ENCODE data around the gene PHOX2A. TPM values are rescaled to one million over a fixed set of nuclear protein-coding genes. Genes with fewer than 3 reads are reported as not detected.

The PHOX2A gene
- total and polyA plus RNA-seq, 9 donors: 0.21 TPM; not detected in 8

- under 1% methylated on average over 83 of the region's 84 CpGs for WGBS (ENCODE audit: insufficient coverage)
- Histone ChIP-seq H3K27ac (ENCODE audit: low read length) (peak overlapping the region; percentile 95), H3K4me3 (ENCODE audit: low read length) (peak overlapping the region; percentile 95), H3K4me1 (ENCODE audit: control insufficient read depth, insufficient read depth, low read length) (peaks cover 46% of the 10 kb centered on the region), H3K9me3 (replicated peaks; ENCODE audit: control insufficient read depth, low read depth, low read length) (no peaks in the 10 kb centered on the region), H3K27me3 (ENCODE audit: control insufficient read depth, insufficient read depth, low read length) (no peaks in the 10 kb centered on the region), H3K36me3 (ENCODE audit: control insufficient read depth, insufficient read depth, low read length) (peaks cover 23% of the 10 kb centered on the region)
- peak; percentile 92 for DNase-seq
These were observed 20.1 kb downstream of the PHOX2A start for GRCh38 chr11:72223615-72224563.

DNA sequence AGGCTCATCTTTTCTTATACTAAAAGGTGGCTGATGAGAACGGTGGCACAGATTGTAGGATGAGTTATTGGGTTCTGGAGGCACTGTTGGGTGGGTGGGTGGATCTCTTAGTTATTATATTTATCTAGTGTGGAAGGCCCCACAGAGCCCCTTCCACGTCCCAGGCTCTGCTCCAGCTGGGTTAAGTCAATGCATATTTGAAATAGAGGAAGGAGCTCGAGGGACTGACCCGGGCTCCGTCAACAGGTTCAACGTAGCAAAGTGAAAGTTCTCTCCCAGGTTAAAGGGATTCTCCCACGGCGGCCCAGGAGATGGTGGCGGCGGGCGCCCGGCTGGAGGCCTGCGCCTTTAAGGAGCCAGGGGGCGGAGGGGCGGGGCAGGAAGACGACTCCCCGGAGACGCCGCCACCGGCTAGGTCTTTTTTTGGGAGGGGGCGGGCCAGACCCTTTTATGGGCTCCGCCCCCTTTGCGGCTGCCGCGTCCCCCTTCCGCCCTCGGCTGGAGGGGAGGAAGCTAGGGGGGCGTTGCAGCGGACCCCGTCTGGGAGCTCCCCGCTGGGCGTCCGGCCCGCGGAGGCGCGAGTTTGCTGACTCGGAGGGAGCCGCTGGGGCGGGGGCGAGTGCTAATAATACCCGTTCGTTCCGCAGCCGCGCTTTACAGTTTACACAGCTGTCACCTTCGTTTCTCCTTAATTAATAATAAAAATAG is 20.9 kb downstream of the PHOX2A start:
- Histone ChIP-seq H3K9me3 (replicated peaks; ENCODE audit: control insufficient read depth, low read depth, low read length) (no peaks in the 10 kb centered on the region), H3K4me3 (ENCODE audit: low read length) (peak overlapping the region; percentile 95), H3K4me1 (ENCODE audit: control insufficient read depth, insufficient read depth, low read length) (peaks cover 43% of the 10 kb centered on the region), H3K36me3 (ENCODE audit: control insufficient read depth, insufficient read depth, low read length) (peaks cover 15% of the 10 kb centered on the region), H3K27ac (ENCODE audit: low read length) (peak overlapping the region; percentile 95), H3K27me3 (ENCODE audit: control insufficient read depth, insufficient read depth, low read length) (peaks cover 7% of the 10 kb centered on the region)
- under 1% methylated on average over 29 of the region's 47 CpGs for WGBS (ENCODE audit: insufficient coverage)
- peak; percentile 98 for DNase-seq

DNA sequence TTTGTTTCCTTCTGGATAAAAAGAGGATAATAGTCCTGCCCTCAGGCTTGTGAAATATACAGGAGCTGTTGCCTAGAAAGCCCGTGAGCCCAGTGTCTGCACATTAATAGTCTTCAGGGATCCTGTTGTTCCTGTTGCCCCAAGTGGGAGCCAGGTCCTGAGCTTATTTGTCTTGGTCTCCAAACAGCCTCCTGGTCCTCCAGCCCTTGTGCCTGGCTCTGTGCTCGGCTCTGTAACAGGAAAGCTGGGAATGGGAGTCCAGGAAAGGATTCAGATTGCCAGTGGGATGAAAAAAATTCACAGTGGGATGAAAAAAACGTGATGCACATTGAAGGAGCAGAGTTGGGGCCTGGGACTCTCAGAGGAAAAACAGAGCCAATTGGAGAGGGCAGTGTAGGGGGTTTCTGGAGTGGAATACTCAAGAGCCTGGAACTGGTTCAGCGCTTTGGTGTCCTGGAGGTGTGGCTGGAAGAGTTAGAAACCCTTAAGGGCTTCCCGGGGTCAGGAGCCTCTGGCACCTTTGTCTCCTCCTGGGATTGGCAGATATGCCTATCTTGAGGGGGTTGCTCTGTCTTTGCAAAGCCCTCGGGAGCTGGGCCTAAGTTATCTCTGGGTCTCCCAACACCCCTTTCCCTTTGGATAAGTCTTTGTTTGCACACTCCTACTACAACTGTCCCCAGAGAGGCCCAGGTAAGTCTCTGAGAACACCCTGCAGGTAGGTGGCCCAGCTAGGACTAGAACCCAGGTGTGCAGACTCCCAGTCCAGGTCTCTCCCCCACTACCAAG is 21.7 kb downstream of the PHOX2A start:
- H3K36me3 ChIP-seq (ENCODE audit: control insufficient read depth, insufficient read depth, low read length): peaks cover 8% of the 10 kb centered on the region
- H3K27ac ChIP-seq (ENCODE audit: low read length): peak overlapping the region; percentile 95
- DNase-seq: no peak
- 54% methylated on average over 4 of the region's 6 CpGs for WGBS (ENCODE audit: insufficient coverage)
- peaks cover 36% of the 10 kb centered on the region for H3K4me1 ChIP-seq (ENCODE audit: control insufficient read depth, insufficient read depth, low read length)
- H3K4me3 ChIP-seq (ENCODE audit: low read length): peak overlapping the region; percentile 95
- H3K9me3 ChIP-seq (replicated peaks; ENCODE audit: control insufficient read depth, low read depth, low read length): no peaks in the 10 kb centered on the region
- H3K27me3 ChIP-seq (ENCODE audit: control insufficient read depth, insufficient read depth, low read length): peaks cover 7% of the 10 kb centered on the region

DNA sequence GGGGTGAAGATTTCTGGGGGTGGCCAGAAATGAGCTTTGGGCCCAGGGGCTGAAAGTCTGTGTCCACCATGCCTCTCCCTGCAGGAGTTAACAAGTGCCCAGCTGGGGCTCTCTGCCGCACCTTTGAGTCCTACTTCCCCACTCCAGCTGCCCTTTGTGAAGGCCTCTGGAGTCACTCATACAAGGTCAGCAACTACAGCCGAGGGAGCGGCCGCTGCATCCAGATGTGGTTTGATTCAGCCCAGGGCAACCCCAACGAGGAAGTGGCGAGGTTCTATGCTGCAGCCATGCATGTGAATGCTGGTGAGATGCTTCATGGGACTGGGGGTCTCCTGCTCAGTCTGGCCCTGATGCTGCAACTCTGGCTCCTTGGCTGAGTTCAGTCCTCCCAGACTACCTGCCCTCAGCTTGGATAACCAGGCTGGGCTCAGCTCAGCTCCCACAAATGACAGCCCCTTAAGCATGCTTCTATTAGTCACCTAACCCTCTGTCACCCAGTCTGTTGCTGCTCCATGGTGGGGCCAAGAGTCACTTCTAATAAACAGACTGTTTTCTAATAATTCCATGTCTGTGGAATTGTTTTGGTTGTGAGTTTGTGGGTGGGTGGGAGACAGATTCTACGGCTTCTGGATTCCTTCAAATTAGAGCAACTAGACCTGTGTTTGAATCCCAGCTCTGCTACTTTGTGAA is 22.4 kb downstream of the PHOX2A start:
- WGBS (ENCODE audit: insufficient coverage): 69% methylated on average over 3 of the region's 7 CpGs
- DNase-seq: no peak
- H3K36me3 ChIP-seq (ENCODE audit: control insufficient read depth, insufficient read depth, low read length): peaks cover under 1% of the 10 kb centered on the region
- H3K4me1 ChIP-seq (ENCODE audit: control insufficient read depth, insufficient read depth, low read length): peaks cover 28% of the 10 kb centered on the region
- no peak overlapping the region for H3K27ac ChIP-seq (ENCODE audit: low read length)
- H3K27me3 ChIP-seq (ENCODE audit: control insufficient read depth, insufficient read depth, low read length): peaks cover 8% of the 10 kb centered on the region
- H3K4me3 ChIP-seq (ENCODE audit: low read length): no peak overlapping the region
- H3K9me3 ChIP-seq (replicated peaks; ENCODE audit: control insufficient read depth, low read depth, low read length): no peaks in the 10 kb centered on the region

DNA sequence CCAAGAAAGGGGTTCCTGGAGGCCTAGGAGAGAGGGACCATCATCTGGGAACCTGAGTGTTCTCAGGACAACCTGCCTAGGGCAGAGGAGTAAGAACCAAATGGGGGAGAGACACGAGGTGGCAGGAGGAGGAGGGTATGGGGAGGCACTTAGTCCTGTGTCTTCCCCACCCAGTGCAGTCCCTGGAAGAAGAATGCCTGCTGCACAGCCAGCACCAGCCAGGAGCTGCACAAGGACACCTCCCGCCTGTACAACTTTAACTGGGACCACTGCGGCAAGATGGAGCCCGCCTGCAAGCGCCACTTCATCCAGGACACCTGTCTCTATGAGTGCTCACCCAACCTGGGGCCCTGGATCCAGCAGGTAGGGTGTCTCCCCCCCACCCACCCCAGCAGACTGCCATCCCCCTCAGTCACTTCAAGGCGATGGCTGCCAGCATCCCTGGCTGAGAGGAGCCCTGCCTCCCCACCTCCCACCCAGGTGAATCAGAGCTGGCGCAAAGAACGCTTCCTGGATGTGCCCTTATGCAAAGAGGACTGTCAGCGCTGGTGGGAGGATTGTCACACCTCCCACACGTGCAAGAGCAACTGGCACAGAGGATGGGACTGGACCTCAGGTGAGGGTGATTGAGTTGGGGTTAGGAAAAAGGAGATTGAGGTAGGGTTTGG is 23.1 kb downstream of the PHOX2A start:
- H3K9me3 ChIP-seq (replicated peaks; ENCODE audit: control insufficient read depth, low read depth, low read length): no peaks in the 10 kb centered on the region
- H3K27ac ChIP-seq (ENCODE audit: low read length): no peak overlapping the region
- 87% methylated on average over 6 of the region's 10 CpGs for WGBS (ENCODE audit: insufficient coverage)
- H3K4me1 ChIP-seq (ENCODE audit: control insufficient read depth, insufficient read depth, low read length): peaks cover 23% of the 10 kb centered on the region
- no peak overlapping the region for H3K4me3 ChIP-seq (ENCODE audit: low read length)
- peaks cover 11% of the 10 kb centered on the region for H3K27me3 ChIP-seq (ENCODE audit: control insufficient read depth, insufficient read depth, low read length)
- no peaks in the 10 kb centered on the region for H3K36me3 ChIP-seq (ENCODE audit: control insufficient read depth, insufficient read depth, low read length)
- no peak for DNase-seq

DNA sequence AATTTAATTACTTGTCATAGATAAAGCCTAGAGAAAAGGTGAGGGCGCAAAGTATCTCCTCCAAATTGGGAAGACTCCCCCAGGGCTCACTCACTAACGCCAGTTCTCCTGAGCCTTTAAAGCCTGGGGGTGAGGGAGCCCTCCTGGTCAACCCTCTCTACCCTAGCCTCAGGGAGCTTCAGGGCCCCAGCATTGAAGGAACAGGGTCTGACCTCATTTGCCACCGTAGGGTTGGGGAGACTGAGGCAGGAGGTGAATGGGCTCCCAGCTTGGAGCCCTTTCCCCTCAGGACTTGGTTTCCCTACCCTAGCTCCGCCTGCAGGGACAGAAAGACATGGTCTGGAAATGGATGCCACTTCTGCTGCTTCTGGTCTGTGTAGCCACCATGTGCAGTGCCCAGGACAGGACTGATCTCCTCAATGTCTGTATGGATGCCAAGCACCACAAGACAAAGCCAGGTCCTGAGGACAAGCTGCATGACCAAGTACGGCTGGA is 25.7 kb downstream of the PHOX2A start:
- Histone ChIP-seq H3K9me3 (replicated peaks; ENCODE audit: control insufficient read depth, low read depth, low read length) (no peaks in the 10 kb centered on the region), H3K4me3 (ENCODE audit: low read length) (peak overlapping the region; percentile 8), H3K27ac (ENCODE audit: low read length) (no peak overlapping the region), H3K36me3 (ENCODE audit: control insufficient read depth, insufficient read depth, low read length) (no peaks in the 10 kb centered on the region), H3K4me1 (ENCODE audit: control insufficient read depth, insufficient read depth, low read length) (peaks cover 16% of the 10 kb centered on the region), H3K27me3 (ENCODE audit: control insufficient read depth, insufficient read depth, low read length) (peaks cover 11% of the 10 kb centered on the region)
- WGBS (ENCODE audit: insufficient coverage): 72% methylated on average over 2 of the region's 5 CpGs
- DNase-seq: no peak

DNA sequence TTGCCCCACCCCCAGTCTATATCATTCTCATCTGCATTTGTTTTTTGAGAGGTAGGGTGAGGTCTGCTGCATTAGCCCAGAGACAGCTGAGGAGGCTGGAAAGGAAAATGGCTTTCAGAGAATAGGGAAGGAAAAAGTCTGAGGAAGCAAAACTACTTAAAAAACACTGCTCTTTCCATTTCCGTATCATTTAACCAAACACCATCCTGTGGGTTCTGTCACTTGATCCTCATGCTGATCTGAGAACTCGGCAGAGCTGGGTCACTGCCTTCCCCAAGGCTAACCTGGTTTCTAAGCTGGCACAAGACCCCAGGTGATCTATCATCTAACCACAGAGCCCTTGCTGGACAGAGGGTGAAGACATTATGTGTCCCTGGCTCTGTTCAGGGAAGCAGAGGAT is 26.1 kb downstream of the PHOX2A start:
- Histone ChIP-seq H3K4me1 (ENCODE audit: control insufficient read depth, insufficient read depth, low read length) (peaks cover 15% of the 10 kb centered on the region), H3K27me3 (ENCODE audit: control insufficient read depth, insufficient read depth, low read length) (peaks cover 11% of the 10 kb centered on the region), H3K27ac (ENCODE audit: low read length) (no peak overlapping the region), H3K9me3 (replicated peaks; ENCODE audit: control insufficient read depth, low read depth, low read length) (no peaks in the 10 kb centered on the region), H3K36me3 (ENCODE audit: control insufficient read depth, insufficient read depth, low read length) (no peaks in the 10 kb centered on the region), H3K4me3 (ENCODE audit: low read length) (peak overlapping the region; percentile 8)
- DNase-seq: peak; percentile 53
- WGBS (ENCODE audit: insufficient coverage): 20% methylated on average over 2 of the region's 2 CpGs

- WGBS (ENCODE audit: insufficient coverage): 76% methylated on average over 5 of the region's 6 CpGs
- H3K4me3 ChIP-seq (ENCODE audit: low read length): peak within 1 kb of the TSS; percentile 15
- peaks cover 11% of the 10 kb centered on the region for H3K27me3 ChIP-seq (ENCODE audit: control insufficient read depth, insufficient read depth, low read length)
- no peaks in the 10 kb centered on the region for H3K9me3 ChIP-seq (replicated peaks; ENCODE audit: control insufficient read depth, low read depth, low read length)
- H3K4me1 ChIP-seq (ENCODE audit: control insufficient read depth, insufficient read depth, low read length): peaks cover 4% of the 10 kb centered on the region
- no peaks in the 10 kb centered on the region for H3K36me3 ChIP-seq (ENCODE audit: control insufficient read depth, insufficient read depth, low read length)
- no peak within 1 kb of the TSS for H3K27ac ChIP-seq (ENCODE audit: low read length)
- no peak for DNase-seq
These were observed 27.3 kb downstream of the PHOX2A start, which contains the start of gene FOLR2 for GRCh38 chr11:72216638-72217037. TSS of gene FOLR2 (plus strand) at chr11:72216794. CDS start at chr11:72218585, 1,791 bp downstream.

DNA sequence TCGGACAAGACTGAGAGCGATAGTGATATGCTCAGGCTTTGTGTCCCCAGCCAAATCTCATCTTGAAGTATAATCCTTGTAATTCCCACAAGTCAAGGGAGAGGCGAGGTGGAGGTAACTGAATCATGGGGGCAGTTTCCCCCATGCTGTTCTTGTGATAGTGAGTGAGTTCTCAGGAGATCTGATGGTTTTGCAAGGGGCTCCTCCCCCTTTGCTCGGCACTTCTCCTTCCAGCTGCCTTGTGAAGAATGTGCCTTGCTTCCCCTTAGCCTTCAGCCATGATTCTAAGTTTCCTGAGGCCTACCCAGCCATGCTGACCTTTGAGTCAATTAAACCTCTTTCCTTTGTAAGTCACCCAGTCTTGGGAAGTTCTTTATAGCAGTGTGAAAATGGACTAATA is 34.9 kb downstream of the PHOX2A start:
- WGBS (ENCODE audit: insufficient coverage): no CpG with 5 or more reads among the region's 4 CpGs
- peaks cover 2% of the 10 kb centered on the region for H3K27me3 ChIP-seq (ENCODE audit: control insufficient read depth, insufficient read depth, low read length)
- no peaks in the 10 kb centered on the region for H3K36me3 ChIP-seq (ENCODE audit: control insufficient read depth, insufficient read depth, low read length)
- H3K9me3 ChIP-seq (replicated peaks; ENCODE audit: control insufficient read depth, low read depth, low read length): peaks cover 7% of the 10 kb centered on the region
- no peak overlapping the region for H3K27ac ChIP-seq (ENCODE audit: low read length)
- no peak overlapping the region for H3K4me3 ChIP-seq (ENCODE audit: low read length)
- H3K4me1 ChIP-seq (ENCODE audit: control insufficient read depth, insufficient read depth, low read length): no peaks in the 10 kb centered on the region
- DNase-seq: no peak
